ENCODE measurements around the gene NDUFV3. TPM values are rescaled to one million over a fixed set of nuclear protein-coding genes. Genes with fewer than 3 reads are reported as not detected.

The NDUFV3 gene
- total RNA-seq (2021), result 39.1 and 39.6 TPM in 2 replicates
- Bru-seq, nascent RNA, result percentile 71 among the genes with signal in this experiment
- BruChase-seq, experiment 1, labeled RNA remaining after a 2-hour chase, result percentile 79 among the genes with signal in this experiment
- BruChase-seq, experiment 2, labeled RNA remaining after a 6-hour chase, result percentile 86 among the genes with signal in this experiment
- long read RNA-seq, full-length matches to known transcripts, result 51 of 61 reads
- long read RNA-seq, partial matches to known transcripts, result 3 of 61 reads
- long read RNA-seq, other reads (novel, unspliced or antisense), result 7 of 61 reads

GRCh38 chr21:42892931-42893755, at the start of gene NDUFV3:
Gene NDUFV3 (plus strand): TSS chr21:42893309. CDS start chr21:42893334, 25 bp downstream.
- POLR2A ChIA-PET (ENCODE audit: low non-redundant PET), result interaction anchor here (0.6 to 0.7 kb wide), 2 partner anchors 36 to 339 kb away, joined by 3 to 12 read pairs; no protein-coding TSS in a partner anchor
- no peaks in the 10 kb centered on the region for H3K27me3 ChIP-seq (replicated peaks; ENCODE audit: insufficient read depth, low read depth, low read length, poor library complexity)
- TF ChIP-seq CTCF (conservative IDR thresholded peaks at IDR 0.05; ENCODE audit: low read depth, low read length) (no peak), EZH2 (IDR thresholded peaks at IDR 0.05; ENCODE audit: borderline replicate concordance, low read depth, low read length, poor library complexity, severe bottlenecking) (no peak)
- peak; percentile 99 for DNase-seq (ENCODE audit: low spot score)
- peaks cover 4% of the 10 kb centered on the region for H3K4me1 ChIP-seq (ENCODE audit: insufficient read depth, low read length, poor library complexity, severe bottlenecking)
- CTCF ChIA-PET, result interaction anchor here (0.5 to 1.8 kb wide), 3 partner anchors 38 to 300 kb away, joined by 5 to 8 read pairs (median 6); no protein-coding TSS in a partner anchor
- intact Hi-C loops (cut with micrococcal nuclease; ENCODE audit: unreplicated experiment), result loop anchor here (1.0 kb wide), 1 partner anchor 14 kb away; the partner anchor contains the start of gene WDR4
- peaks cover 9% of the 10 kb centered on the region for H3K36me3 ChIP-seq (ENCODE audit: insufficient read depth, low read length, poor library complexity, severe bottlenecking)
- H3K4me3 ChIP-seq (ENCODE audit: low read depth, low read length, poor library complexity, severe bottlenecking), result peak within 1 kb of the TSS; percentile 90
- H3K27ac ChIP-seq (ENCODE audit: low read depth, low read length, poor library complexity, severe bottlenecking), result peak within 1 kb of the TSS; percentile 81
- no TSS peak for BruUV-seq (replicated peaks)
- H3K9me3 ChIP-seq (ENCODE audit: low read depth, low read length, poor library complexity, severe bottlenecking), result no peaks in the 10 kb centered on the region

DNA sequence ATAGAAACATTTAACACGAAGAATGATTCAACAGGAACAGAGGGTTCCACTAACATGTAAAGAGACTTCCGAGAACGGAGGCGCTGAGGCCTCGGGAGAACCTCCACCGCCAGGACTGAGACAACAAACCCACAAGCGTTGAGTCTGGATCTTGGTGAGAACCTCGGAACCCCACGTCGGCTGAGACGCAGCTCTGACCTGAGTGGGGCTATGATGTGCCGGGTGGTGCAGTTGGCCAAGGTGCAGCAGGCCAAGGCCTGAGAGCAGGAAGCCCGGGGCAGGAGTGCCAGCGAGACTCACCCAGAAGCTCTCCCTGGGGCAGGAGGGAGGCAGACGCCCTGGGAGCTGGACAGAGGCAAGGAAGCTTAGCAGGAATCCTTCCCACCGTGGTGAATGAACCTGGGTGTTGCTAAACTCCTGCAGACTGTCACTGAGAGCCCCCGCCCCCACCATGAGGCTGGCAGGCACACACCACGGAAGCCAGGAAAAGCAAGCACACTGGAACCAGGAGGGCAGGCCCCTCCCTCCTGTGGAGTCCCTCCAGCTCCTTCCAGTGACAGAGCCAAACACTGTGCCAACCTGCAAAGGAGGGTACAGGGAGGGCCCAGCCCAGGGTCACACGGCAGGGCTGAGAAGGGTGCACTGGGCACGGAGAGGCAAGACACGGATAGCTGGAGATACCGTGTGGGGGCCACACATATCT, 48.5 kb upstream of the NDUFV3 start:
- TF ChIP-seq CTCF (conservative IDR thresholded peaks at IDR 0.05; ENCODE audit: low read depth, low read length) (no peak), EZH2 (IDR thresholded peaks at IDR 0.05; ENCODE audit: borderline replicate concordance, low read depth, low read length, poor library complexity, severe bottlenecking) (no peak)
- no peaks in the 10 kb centered on the region for H3K4me1 ChIP-seq (ENCODE audit: insufficient read depth, low read length, poor library complexity, severe bottlenecking)
- intact Hi-C loops (cut with micrococcal nuclease; ENCODE audit: unreplicated experiment), result no loop called here
- no peak overlapping the region for H3K4me3 ChIP-seq (ENCODE audit: low read depth, low read length, poor library complexity, severe bottlenecking)
- peak overlapping the region; percentile 30 for H3K27ac ChIP-seq (ENCODE audit: low read depth, low read length, poor library complexity, severe bottlenecking)
- ChIA-PET POLR2A (ENCODE audit: low non-redundant PET) (no interaction called here), CTCF (no interaction called here)
- no peaks in the 10 kb centered on the region for H3K9me3 ChIP-seq (ENCODE audit: low read depth, low read length, poor library complexity, severe bottlenecking)
- no peaks in the 10 kb centered on the region for H3K27me3 ChIP-seq (replicated peaks; ENCODE audit: insufficient read depth, low read depth, low read length, poor library complexity)
- BruUV-seq (replicated peaks), result no TSS peak
- DNase-seq (ENCODE audit: low spot score), result no peak
- H3K36me3 ChIP-seq (ENCODE audit: insufficient read depth, low read length, poor library complexity, severe bottlenecking), result peaks cover 53% of the 10 kb centered on the region

DNA sequence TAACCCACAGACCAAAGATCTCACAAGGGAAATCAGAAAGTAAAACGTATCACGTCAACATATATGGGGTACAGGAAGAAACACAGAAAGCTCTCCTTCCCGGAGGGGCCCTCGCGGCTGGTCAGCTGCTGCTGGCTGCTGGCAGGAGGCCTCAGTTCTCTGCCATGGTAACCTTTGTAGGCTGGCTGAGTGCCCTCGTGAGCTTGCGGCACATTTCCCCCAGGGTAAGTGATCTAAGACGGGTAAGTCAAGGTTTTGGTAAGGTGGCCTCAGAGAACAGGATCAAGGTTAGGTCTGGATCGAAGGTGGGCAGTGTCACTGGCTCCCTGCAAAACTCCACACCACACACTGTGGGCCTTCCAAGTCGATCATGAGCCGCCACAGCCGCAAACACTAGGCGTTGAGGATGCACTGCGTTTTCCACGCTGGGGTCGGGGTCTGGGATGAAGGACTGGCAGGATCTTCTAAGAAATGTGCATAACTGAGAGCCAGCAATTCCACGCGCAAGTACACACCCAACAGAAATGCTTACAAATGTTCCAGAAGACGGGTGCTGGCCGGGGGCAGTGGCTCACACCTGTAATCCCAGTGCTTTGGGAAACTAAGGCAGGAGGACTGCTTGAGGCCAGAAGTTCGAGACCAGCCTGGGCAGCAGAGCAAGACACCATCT, 47.7 kb upstream of the NDUFV3 start:
- Histone ChIP-seq H3K27me3 (replicated peaks; ENCODE audit: insufficient read depth, low read depth, low read length, poor library complexity) (no peaks in the 10 kb centered on the region), H3K27ac (ENCODE audit: low read depth, low read length, poor library complexity, severe bottlenecking) (peak overlapping the region; percentile 30), H3K4me3 (ENCODE audit: low read depth, low read length, poor library complexity, severe bottlenecking) (no peak overlapping the region), H3K36me3 (ENCODE audit: insufficient read depth, low read length, poor library complexity, severe bottlenecking) (peaks cover 59% of the 10 kb centered on the region), H3K9me3 (ENCODE audit: low read depth, low read length, poor library complexity, severe bottlenecking) (no peaks in the 10 kb centered on the region), H3K4me1 (ENCODE audit: insufficient read depth, low read length, poor library complexity, severe bottlenecking) (no peaks in the 10 kb centered on the region)
- intact Hi-C loops (cut with micrococcal nuclease; ENCODE audit: unreplicated experiment), result no loop called here
- POLR2A ChIA-PET (ENCODE audit: low non-redundant PET), result no interaction called here
- TF ChIP-seq CTCF (conservative IDR thresholded peaks at IDR 0.05; ENCODE audit: low read depth, low read length) (no peak), EZH2 (IDR thresholded peaks at IDR 0.05; ENCODE audit: borderline replicate concordance, low read depth, low read length, poor library complexity, severe bottlenecking) (no peak)
- CTCF ChIA-PET, result no interaction called here
- no TSS peak for BruUV-seq (replicated peaks)
- DNase-seq (ENCODE audit: low spot score), result no peak
